Urothelium cell line (cell line): ENCODE data around the gene SIRPB2.
A peak's percentile ranks its signal among the peaks of the same experiment; 100 is the strongest.

Experiments used
- DNase-seq: peaks from one replicate; pipeline ENCODE4 v3.0.0; 2011; ENCODE audit warnings: low spot score, mixed read lengths
- FAIRE-seq: peaks from 2 replicates; lab custom pipeline; 2011; peaks lifted over from hg19 to GRCh38; lab: Jason Lieb, UNC

SIRPB2 gene

GRCh38 chr20:1448081-1448620, 43.1 kb downstream of the SIRPB2 start:
- DNase-seq = no peak
- FAIRE-seq = no peak

DNA sequence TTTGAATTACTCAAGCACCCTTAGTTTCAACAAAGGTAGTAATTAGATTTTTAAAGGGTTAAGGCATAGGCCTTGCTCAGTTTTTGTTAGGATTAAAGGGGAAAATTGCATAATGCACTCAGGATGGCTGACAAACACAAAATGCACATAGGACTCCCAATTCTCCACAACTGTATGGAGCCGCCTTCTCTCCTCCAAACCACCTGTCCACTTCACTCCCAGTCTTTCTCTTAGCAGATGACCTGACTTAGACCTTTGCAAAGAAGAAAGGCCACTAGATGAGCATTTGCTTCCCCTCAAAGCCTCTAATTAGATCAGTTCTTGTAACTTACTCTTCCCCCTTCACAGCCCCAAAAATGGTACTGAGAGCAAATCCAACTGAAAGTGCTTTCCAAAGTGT, 44.7 kb downstream of the SIRPB2 start:
- FAIRE-seq (no peak), DNase-seq (no peak)

GRCh38 chr20:1443085-1443484, 48.1 kb downstream of the SIRPB2 start:
- FAIRE-seq = no peak
- DNase-seq = no peak

DNA sequence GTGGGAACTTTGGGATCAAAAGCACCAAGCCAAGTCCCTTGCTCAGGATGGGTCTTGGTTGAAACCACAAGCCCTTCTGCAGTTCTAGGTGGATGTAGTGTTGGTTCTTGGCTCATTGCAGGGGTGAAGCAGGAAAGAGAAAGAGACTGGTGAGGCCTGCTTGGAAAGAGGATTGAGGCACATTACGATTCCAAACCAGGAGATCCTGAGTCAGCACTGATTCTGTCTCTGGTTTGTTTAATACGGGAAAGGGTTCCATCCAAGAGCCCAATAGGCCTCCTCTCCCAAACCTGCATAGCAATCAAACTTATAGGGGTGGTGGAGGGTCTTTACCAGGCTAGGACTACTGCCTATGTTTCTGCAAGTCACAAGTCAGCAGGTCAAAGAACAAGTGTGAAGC, 48.9 kb downstream of the SIRPB2 start:
- DNase-seq (no peak), FAIRE-seq (no peak)

- DNase-seq (no peak), FAIRE-seq (no peak)
Observed at GRCh38 chr20:1441133-1441532, 50.1 kb downstream of the SIRPB2 start.

GRCh38 chr20:1440024-1440423, 51.2 kb downstream of the SIRPB2 start:
- peak; percentile 17 for DNase-seq
- FAIRE-seq = no peak

GRCh38 chr20:1438361-1438760, 52.9 kb downstream of the SIRPB2 start:
- no peak for FAIRE-seq

DNA sequence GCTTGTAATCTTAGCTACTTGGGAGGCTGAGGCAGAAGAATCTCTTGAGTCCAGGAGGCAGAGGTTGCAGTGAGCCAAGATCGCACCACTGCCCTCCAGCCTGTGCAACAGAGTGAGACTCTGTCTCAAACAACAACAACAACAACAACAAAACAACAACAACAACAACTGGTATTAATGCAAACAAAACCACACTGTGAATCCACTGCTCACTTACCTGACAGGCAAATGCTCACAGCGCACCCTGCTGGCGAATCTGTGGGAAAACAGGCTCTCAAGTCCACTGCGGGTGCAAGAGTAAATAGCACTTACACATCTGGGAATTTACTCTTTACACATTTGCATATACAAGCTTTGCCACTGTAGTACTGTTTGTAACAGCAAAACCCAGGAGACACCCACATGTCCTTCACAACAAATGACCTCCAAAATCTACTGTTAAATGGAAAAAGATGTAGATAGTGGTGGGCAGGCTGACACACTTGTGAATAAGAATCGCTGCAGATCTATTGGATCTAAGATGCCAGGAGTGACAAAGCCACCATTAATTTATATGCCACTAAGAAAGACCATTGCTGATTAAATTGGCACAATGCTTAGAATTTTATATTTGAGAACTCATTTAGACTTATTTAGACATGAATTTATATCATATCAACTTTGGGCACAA, 53.9 kb downstream of the SIRPB2 start:
- peak; percentile 69 for DNase-seq
- FAIRE-seq = no peak

More at GRCh38 chr20:1438361-1438760, 52.9 kb downstream of the SIRPB2 start:
- DNase-seq = no peak

- no peak for DNase-seq
- no peak for FAIRE-seq
Observed at GRCh38 chr20:1436263-1436662, 55.0 kb downstream of the SIRPB2 start.

- no peak for FAIRE-seq
- DNase-seq = no peak
Observed at GRCh38 chr20:1435337-1435699, 55.9 kb downstream of the SIRPB2 start.

GRCh38 chr20:1434571-1435336, 56.5 kb downstream of the SIRPB2 start:
- FAIRE-seq = no peak
- DNase-seq = peak; percentile 41

GRCh38 chr20:1431158-1431557, 60.1 kb downstream of the SIRPB2 start:
- DNase-seq (no peak), FAIRE-seq (no peak)

DNA sequence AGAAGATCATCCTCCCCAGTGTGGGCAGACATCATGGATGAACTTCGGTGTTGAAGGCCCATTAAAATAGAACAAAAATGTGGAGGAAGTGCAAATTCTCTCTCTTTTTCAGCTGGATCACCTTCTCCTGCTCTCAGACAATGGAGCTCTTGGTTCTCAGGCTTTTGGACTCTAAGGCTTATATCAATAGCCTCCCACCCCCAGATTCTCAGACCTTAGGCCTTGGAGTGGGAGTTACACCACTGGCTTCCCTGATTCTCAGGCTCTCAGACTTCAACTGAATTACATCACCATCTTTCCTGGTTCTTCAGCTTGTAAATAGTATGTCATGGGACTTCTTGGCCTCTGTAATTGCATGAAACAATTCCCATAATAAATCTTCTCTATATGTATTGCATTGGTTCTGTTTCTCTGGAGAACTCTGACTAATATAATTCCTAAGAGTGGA, 61.2 kb downstream of the SIRPB2 start:
- FAIRE-seq (no peak), DNase-seq (no peak)

DNA sequence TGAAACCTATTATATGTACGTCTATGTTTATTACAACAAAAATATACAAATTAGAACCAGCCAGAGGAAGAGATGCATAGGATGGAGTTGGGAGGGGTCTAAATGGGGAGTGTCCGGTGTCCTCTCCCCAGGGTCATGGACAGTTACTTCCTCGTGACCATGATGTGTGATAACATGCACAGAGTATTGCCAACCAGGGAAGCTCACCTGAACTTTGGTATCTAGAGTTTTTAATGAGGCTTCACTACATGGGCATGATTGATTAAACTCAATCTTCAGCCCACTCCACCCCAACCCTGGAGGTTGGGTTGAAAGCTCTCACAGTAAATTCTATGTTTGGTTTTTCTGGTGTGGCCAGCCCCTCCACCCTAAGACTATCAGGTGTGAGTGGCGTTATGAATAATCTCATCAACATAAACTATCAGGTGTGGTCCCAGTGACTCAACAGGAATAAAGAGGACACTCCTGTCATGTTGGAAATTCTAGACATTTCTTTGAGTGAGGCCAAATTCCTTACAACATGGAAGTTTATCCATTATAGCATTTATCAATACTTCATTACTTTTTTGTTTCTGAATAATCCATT, 62.0 kb downstream of the SIRPB2 start:
- no peak for FAIRE-seq
- DNase-seq = no peak

DNA sequence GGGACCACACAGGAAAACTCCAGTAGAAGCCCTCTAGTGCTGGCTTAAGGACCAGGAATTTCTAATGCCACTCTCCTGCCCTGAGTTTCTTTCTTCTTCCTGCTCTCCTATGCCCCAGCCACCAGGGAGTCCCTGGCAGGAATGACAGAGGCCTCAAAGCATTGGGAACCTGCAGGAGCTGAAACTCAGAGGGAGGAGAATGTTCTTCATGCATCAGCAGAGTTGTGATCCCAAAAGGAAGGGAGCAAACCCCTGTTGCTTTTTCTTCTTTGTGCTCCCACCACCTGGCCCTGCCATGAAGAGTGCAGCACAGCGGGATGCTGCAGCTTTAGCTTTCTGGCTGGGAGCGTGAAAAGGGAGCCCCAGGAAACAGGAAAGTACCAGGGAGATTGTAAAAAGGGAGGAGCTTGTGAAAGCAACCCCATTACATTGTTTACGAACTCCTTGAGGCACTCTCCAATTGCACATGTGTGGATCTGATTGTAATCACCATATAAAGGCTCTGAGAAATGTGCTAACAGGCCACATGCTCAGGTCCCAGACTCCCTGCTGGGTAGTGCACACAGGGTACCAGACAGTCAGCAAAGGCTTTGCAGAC, 63.7 kb downstream of the SIRPB2 start:
- no peak for FAIRE-seq
- no peak for DNase-seq

GRCh38 chr20:1426231-1426849, 64.9 kb downstream of the SIRPB2 start:
- DNase-seq = no peak
- no peak for FAIRE-seq
